Stimulated activated CD4-positive, alpha-beta T cell treated with anti-CD3 and anti-CD28 coated beads, Interleukin-1b, Interleukin-23, amount 100 ng/mL, for 24 hours (primary cell): Measurements from ENCODE around the gene B4GALNT2.
"Not testable (repeated sequence)": the region's sequence is repeated elsewhere in the genome, so short reads cannot be mapped to it uniquely, and the experiment has no call there.

Experiments used
- DNase-seq, 4 experiments: peaks; one replicate each; pipeline ENCODE4 v3.0.0-alpha.2; 2020; ENCODE audit warnings: low read depth in 4 of 4, low spot score in 1 of 4

The B4GALNT2 gene

DNA sequence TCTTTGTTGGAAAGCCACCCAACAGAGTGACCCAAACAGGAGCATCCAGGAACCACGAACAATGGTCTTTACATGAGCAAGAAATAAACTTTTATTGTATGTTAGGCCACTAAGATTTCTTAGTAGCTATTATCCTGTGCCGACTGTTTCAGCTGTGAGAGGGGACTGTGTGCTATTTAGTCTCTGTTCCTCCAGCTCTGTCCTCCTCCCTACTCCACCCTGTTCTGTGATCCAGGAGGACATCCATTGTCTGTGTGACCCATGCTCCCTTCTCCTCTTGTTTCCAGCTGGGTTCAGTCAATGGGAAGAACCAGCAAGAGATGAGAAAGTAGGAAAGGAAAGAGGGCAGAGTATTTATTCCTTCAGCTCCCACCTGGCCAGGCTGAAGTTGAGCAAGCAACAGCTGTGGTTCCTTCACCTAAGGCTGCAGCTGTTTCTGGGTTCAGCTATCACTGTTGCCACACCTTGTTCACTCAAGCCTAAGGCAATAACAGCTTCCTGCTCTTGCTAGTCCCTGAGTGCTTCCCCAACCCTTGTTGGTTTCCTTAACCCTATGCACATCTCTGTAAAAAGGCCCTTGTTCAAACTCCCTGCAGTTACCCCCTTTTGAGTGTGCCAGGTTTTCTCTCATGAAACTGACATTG lies 14.9 kb upstream of the B4GALNT2 start:
- no peak for DNase-seq

DNA sequence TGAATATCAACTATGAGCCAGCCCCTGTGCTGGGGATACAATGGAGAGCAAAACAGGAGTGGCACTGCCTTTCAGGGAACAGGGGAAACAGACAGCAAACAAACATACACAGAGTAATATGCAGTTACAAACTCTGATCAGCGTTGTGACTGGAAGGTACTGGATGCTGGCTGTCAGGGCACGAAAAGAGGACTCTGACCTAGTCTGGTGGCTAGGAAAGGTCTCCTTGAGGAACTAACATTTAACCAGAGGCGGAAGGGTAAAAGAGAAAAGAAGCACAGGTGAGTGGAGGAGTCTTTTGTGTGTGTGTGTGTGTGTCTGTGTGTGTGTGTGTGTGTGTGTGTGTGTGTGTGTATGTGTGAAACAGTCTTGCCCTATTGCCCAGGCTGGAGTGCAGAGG lies 12.4 kb upstream of the B4GALNT2 start:
- DNase-seq: no peak

DNA sequence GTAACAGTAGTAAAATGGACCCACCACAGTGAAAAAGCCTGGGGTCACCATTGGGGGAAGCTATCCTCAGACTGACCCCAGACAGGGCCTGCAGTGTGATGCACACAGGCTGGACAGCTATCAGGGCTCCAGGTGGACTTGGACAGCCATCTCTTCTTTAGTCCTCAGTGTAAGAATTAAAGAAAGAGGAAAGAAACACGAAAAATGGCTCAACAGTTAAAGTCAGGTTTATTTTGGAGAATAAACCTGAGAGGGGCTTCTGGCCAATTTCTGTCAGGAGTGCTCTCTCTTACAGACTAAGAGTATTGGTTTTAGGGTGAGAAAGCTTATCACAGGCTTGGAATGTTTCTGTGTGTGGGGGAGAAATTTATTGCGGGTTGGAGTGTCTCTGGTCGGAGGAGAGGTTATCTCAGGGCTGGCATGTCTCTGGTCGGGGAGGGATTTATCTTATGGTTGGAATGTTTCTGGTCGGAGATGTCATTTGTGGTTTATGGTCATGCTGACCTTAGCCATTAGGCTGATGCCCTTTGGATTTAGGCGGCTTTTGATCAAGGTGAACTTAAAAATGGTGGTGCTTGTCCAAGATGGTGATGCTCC lies 10.8 kb upstream of the B4GALNT2 start:
- DNase-seq: no peak

DNA sequence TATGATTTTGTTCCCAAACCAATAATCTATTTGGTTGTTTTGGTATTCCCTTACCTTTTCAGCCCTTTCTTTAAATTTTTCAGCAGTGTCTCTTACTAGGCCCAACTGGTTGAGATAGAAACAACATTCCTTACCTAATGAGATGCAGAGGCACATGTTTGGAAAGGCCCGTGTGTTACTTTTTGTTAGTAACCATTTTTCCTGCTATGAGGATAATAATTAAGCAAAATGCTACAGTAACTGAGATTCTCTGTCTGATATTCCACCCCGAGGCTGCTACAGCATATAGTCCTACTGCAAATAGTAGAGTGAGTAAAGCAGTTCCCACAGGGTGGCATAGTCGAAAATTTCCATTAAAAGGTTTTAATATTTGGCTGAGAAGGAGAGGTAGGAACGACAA lies 10.0 kb upstream of the B4GALNT2 start:
- no peak for DNase-seq

DNA sequence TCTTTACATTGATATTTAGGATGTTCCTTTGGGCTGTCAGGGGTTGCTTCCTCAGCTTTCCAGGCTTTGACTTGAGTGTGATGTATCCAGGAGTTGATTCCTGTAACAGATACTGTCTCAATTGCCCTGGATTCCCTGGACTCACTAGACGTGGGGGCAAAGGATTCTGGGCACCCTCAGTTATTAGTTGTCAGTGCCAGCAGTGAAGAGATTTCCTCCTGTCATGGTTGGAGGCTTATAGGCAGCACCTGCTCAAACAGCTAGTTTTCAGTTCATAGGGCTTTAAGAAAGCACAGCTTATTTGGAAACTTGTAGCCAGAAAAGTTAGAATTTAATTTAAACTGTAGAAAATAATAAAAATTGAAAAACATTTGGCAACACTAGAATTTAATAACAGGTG lies 9.5 kb upstream of the B4GALNT2 start:
- DNase-seq: no peak

DNA sequence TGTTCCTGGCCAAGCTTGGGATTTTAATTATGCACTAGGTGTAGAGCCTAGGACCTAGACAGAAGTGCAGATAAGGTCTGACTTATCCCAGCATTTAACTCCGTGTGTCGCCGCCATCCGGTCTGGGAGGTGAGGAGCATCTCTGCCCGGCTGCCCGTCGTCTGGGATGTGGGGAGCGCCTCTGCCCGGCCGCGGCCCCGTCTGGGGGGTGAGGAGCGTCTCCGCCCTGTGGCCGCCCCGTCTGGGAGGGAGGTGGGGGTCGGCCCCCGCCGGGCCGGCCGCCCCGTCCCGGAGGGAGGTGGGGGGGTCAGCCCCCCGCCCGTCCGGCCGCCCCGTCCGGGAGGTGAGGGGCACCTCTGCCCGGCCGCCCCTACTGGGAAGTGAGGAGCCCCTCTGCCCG lies 7.1 kb upstream of the B4GALNT2 start:
- DNase-seq: no peak

DNA sequence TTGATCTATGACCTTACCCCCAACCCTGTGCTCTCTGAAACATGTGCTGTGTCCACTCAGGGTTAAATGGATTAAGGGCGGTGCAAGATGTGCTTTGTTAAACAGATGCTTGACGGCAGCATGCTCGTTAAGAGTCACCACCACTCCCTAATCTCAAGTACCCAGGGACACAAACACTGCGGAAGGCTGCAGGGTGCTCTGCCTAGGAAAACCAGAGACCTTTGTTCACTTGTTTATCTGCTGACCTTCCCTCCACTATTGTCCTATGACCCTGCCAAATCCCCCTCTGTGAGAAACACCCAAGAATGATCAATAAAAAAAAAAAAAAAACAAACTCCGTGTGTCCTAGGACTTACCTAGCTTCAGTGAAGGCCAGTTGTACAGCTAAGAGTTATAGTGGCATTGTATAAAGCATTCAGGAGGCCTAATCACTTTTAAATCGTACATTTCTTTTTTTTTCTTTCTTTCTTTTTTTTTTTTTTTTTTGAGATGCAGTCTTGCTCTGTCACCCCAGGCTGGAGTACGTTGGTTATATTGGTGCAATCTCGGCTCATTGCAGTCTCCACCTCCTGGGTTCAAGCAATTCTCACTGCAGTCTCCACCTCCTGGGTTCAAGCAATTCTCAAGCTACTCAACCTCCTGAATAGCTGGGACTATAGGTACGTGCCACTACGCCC lies 6.2 kb upstream of the B4GALNT2 start:
- not testable (repeated sequence) for DNase-seq

DNA sequence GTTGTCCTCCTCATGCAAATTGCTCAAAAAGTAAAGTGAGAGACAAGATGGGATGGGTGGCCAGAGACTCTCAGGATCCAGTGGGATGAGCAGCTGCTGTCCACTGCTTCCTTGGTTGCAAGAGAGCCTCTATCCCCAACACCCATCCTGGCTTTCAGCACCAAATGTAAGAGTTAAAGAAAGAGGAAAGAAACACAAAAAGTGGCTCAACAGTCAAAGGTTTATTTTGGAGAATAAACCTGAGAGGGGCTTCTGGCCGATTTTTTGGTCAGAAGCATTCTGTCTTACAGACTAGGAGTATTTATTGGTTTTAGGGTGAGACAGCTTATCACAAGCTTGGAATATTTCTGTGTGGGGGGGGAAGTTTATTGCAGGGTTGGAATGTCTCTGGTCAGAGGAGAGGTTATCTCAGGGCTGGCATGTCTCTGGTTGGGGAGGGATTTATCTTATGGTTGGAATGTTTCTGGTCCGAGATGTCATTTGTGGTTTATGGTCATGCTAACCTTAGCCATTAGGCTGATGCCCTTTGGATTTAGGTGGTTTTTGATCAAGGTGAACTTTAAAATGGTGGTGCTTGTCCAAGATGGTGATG lies 3.1 kb upstream of the B4GALNT2 start:
- not testable (repeated sequence) for DNase-seq

DNA sequence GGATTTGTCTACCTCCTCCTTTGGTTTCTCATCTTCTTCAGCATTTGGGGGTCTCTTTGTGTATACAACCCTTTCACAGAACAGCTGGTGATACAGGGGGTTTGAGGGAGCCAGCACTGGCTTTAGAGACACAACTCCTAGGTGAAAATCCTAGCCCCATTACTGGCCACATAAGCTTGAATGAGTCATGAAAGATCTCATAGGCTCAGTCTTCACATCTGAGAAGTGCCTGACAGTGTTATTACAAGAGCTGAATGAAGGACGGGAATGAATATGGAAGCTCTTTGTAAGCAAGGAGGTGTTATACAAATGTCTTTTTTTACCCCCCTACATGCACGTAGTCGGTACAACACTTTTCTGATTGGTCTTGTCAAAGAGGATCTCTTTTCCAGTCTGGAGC lies 1.7 kb upstream of the B4GALNT2 start:
- no peak for DNase-seq

DNA sequence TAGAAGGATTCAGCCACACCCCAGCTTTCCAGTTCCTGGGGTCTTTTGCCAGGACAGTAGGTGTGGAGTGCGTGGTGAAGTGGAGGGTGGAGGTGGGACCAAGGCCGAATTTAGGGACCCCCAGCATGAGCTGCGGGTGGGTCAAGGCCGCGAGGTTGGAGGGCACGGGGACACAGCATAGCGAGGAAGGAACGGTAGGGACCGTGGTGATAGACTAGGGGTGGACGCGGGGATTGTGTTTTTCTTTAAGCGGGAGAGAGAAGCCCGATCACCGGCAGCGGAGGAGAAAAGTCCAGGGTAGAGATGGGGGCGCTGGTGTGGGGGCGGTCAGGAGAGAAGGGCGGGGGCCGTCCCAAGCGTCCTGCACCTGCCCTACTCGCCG lies 261 bp upstream of the B4GALNT2 start:
- DNase-seq: no peak

DNA sequence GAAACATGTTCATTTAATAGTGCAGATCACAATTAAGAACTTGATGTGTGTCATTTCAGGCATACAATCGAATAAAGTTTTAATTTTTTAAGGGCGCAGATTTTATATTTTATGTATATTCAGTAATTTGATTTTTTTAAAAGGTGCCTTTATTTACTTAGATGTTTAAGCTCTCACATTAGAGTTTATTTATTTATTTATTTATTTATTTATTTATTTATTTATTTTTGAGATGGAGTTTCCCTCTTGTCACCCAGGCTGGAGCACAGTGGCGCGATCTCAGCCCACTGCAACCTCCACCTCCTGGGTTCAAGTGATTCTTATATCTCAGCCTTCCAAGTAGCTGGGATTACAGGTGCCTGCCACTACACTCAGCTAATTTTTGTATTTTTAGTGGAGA lies 3.8 kb downstream of the B4GALNT2 start:
- DNase-seq: no peak

DNA sequence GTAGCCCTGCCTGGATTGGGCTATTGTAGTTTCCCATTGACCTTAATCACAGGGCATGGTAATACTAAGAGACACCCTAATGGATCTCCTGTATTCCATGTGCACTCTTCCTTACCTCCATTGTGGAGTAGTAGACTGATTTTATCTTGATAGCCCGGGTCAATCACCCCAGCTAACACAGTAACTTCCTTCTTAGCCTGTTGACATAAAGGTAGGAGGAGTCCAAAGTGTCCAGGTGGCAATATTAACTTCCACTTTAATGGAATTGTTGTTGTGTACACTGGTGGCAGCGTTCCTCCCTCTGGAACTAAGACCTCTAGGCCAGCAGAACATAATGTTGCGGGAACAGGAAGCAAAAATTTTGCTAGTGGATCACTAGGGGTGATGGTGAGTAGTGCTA lies 13.1 kb downstream of the B4GALNT2 start:
- not testable (repeated sequence) for DNase-seq

DNA sequence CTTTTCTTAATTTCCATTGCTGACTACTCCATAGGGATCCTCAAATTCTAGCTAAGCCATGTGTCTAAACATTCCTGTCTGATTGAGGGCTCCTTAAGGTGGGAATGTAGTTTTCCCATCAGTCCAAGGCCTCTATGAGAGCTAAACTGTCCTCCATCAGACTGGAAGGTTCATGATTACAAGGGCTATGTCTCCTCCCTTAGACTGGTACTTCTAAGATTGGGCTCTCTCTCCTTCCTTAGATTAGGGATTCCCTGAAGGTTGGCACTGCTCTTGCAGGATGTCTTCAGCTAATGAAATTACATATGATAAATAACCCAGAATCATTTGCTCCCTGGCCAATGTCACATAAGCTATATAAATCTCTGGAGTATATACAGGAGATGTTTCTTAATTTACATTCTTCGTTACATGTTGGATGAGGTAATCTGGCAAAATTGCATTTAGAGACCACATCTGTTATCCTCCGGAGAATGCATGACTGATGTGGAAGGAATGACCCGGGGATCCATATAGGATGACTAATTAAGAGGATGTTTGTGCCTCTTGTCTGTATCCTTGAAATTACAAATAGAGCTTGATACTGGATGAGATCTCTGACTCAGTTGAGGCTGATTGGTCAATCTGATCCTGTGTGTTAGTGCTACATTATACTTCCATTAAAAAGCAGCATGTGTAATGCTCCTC lies 14.2 kb downstream of the B4GALNT2 start:
- no peak for DNase-seq

DNA sequence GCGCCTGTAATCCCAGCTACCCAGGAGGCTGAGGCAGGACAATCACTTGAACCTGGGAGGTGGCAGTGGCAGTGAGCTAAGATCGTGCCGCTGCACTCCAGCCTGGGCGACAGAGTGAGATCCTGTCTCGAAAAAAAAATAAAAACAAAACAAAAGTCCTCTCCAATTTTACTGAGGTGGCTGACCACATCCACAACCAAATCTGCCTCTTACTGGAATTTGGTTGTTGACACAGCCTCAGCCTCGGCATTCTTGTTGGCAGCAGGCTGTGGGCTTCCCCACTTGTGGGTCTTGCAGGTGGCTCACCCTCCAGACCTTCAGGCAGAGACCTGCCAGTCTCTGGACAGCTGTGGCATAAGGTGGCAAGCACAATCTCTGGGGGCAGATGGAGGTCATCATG lies 15.6 kb downstream of the B4GALNT2 start:
- DNase-seq: no peak

DNA sequence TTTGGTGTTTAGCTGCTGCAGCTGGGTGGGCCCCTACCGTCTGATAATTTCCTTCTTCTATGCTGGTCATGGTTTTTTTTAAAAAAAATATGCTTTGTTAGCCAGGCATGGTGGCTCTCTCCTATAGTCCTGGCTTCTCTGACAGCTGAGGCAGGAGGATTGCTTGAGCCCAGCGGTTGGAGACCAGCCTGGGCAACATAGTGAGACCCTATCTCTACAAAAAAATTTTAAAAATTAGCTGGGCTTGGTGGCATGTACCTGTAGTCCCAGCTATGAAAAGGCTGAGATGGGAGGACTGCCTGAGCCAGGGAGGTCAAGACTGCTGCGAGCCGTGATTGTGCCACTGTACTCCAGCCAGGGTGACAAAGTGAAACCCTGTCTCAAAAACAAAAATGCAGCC lies 19.4 kb downstream of the B4GALNT2 start:
- DNase-seq: no peak

DNA sequence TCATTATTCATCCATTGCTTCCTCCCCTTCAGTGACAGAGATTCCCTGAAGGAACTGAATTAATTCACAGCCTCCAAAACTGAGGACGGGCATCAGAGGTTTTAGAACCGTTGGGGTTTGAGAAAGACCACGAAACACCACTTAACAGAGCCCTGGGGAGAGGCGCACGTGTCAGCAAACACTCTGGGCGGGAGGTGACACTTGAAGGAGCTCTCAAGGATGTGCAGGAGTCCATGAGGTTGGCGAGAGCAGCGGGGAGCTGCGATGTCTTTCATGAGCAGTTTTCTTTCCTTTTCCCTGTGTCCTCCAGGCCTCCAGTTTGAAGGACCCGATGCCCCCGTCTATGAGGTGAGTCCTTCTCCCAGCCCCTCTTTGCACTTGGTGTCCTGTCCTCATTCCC lies 23.7 kb downstream of the B4GALNT2 start:
- DNase-seq: no peak

DNA sequence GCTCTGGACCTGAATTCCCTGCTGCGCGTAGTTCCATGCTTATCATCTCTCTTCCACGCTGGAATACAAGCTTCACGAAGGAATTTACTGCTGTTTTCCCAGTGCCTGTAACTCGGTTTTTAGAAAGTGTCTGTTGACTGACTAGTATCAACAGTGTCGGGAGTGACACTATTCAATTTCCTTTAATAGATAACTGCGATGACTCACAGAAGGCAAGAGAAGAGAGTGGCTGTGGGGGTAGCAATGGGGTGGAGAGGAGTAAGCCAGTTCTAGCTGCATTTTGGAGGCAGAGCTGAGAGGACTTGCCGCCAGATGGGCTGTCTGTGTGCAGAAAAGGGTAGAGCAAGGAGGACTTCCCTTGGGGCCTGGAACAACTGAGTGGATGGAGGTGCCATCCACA lies 25.2 kb downstream of the B4GALNT2 start:
- DNase-seq: no peak

DNA sequence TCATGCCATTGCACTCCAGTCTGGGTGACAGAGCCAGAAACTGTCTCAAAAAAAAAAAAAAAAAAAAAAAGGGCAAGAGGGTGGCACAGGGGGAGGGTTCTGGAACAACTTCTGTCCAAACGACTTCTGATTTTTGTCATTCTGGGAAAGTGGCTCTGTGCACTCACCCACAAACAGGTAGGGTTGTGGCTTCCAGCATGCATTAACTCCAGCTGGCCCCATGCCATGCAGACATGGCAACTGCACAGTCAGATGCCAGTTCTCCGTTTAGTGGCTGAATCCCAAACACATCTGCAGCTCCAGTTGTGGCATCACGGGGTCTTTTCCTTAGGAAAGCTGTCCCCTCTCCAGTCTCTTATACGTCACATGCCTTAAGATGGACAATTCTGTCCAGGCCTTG lies 30.3 kb downstream of the B4GALNT2 start:
- no peak for DNase-seq

DNA sequence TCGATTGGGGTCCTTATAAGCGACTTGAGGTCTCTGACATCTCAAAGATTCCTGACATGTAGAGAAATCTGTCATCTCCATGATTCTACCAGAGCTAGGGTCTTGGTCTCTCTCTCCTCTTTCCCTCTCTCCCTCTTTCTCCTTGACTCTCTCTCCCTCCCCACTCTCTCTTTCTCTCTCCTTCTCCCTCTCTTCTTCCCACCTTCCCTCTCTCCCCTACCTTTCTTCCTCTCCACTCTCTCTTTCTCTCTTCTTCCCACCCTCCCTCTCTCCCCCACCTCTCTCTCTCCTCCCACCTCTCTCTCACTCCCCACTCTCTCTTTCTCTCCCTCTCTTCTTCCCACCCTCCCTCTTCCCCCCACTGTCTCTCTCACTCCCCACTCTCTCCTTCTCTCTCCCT lies 32.6 kb downstream of the B4GALNT2 start:
- DNase-seq: no peak

DNA sequence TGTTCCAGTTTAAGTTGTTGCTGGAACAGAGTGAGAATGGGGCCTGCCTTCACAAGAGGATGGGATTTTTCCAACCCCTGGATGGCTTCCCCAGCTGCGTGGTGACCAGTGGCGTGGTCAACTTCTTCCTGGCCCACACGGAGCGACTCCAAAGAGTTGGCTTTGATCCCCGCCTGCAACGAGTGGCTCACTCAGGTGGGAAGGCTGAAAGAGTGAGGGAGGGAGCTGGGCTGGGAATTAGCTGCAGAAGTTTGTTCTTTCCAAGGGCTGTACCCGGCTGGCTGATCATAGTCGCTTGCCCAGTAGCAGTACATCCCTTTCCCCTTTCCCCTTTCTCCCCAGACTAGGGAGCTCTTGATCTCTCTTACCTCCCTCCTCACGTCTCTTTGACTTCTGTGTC lies 36.1 kb downstream of the B4GALNT2 start:
- DNase-seq: no peak

DNA sequence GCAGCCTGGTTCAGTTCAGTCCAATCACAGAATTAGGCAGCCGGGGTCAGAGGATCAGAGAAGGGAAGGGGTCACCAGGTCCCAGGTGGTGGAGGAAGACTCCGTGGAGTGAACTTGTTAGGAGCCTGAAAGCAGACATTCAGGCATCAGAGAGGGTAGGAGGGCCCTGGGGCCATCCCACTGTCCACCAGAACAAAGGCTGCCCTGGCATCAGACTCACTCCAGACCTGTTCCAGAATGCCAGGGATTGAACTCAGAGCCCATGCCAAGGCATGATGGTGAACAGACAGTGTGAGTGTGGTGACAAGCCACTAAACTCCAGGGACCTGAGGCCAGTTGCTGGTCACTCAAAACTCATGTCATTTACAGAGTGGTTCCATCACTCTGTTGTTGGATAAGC lies 37.6 kb downstream of the B4GALNT2 start:
- no peak for DNase-seq

DNA sequence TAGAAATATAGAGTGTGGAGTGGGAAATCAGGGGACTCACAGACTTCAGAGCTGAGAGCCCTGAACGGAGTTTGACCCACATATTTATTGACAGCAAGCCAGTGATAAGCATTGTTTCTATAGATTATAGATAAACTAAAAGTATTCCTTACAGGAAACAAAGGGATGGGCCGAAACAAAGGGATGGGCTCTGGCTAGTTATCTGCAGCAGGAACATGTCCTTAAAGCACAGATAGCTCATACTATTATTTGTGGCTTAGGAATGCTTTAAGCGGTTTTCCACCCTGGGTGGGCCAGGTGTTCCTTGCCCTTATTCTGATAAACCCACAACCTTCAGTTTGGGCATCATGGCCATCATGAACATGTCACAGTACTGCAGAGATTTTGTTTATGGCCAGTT lies 38.1 kb downstream of the B4GALNT2 start:
- DNase-seq: not testable (repeated sequence)
